A204.1 (cell line): ENCODE data around the gene CXCR3.
"Not testable (repeated sequence)": the region's sequence is repeated elsewhere in the genome, so short reads cannot be mapped to it uniquely, and the experiment has no call there.

Experiments used
- FAIRE-seq: peaks from 2 replicates; lab custom pipeline; 2012; peaks lifted over from hg19 to GRCh38; lab: Jason Lieb, UNC

CXCR3 gene

DNA sequence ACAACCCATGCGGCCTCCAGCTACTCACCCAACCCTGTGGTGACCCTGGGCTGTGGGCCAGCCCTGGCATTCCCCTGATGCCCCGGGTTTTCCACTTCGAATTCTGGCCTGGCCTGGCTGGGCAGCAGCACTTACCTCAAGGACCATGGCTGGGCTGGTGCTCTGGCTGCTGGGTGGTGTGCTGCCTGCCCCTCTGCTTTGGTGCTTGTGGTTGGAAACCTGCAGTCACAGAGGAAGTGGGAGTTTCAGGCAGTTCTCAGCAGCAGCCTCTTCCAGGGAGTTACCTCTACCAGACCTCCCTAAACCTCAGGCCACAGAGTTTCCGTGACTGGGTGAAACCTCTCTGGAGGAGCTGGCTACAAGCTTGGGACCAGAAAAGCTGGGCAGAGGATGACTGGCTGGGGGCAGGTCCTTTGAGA is at the start of gene CXCR3:
TSS of gene CXCR3 (minus strand) at position 209 of the 419 bp plus-strand sequence. CDS start at position 147, 62 bp downstream.
- no peak for FAIRE-seq

DNA sequence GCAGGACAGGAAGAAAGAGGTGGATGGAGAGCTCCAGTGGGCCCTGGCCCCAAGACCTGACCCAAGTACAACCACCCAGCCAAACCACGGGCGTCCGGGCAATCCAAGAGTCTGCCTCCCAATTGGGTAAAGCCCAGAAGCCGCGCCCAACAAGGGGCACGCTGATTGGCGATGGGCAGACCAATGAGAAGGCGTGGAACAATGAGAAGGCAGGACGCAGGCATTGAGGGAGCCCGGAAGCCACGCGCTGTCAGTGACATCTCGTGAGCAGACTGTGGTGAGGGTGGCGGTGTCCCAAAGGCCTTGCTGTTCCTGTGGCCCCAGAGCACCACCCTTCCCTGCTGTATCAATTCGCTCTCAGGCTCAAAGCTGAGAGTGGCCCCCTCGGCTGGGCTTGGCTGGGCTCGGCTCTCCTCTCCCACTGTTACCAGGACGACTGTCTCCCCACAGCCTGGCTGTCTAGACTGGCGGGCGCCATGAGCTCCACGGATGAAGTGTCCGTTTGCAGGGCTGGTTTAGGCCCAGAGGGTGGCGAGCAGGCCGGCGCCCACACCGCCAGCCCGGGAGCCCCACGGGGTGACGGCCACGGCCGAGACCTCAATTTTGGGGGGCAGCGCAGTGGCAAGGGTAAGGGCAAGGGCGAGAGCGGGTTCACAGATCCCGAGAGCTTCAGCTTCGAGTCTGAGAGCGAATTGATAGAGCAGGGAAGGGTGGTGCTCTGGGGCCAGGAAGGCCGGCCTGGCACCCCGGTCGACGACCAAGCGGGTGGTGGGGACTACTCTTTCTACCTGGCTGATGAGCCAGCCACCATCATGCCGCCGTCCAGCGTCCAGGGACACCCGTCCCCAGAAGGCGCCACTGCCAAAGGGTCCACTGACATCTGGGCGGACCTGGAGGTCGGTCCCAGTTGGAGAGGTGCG is 49.3 kb upstream of the CXCR3 start, which contains the start of gene LOC101059915:
TSS of gene LOC101059915 (plus strand) at position 219 of the 920 bp plus-strand sequence.
- FAIRE-seq: no peak

DNA sequence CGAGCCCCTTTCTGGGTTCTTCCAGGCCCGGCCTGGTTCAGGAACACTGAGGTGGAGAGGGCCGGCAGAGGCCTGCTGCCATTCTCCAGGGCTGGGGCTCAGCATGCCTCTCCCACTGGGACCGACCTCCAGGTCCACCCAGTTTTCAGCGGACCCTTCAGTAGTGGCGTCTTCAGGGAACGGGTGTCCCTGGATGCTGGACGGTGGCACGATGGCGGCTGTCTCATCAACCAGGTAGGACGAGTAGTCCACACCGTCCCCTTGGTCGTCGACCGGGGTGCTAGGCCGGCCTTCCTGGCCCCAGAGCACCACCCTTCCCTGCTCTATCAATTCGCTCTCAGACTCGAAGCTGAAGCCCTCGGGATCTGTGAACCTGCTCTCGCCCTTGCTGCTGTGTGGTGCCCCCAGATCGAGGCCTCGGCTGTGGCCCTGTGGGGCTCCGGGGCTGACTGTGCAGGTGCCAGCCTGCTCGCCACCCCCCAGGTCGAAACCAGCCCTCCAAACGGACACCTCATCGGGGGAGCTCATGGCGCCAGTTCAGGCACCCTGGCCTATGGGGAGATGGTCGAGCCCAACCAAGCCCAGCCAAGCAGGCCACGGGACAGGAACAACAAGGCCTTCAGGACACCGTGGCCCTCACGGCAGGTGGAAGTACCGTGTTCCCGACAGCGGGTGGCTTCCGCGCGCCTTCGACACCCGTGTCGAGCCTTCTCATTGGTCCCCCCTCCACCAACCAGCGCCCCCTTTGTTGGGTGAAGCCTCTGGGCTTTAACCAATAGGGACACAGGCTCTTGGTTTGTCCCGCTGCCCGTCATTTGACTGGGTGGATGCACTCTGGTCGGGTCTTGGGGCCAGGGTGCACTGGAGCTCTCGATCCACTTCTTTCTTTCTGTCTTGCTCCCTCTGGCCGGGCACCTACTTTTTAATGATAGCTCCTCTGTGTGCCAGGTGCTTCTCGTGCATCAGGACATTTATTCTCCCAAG is 48.2 kb upstream of the CXCR3 start:
- FAIRE-seq: no peak

DNA sequence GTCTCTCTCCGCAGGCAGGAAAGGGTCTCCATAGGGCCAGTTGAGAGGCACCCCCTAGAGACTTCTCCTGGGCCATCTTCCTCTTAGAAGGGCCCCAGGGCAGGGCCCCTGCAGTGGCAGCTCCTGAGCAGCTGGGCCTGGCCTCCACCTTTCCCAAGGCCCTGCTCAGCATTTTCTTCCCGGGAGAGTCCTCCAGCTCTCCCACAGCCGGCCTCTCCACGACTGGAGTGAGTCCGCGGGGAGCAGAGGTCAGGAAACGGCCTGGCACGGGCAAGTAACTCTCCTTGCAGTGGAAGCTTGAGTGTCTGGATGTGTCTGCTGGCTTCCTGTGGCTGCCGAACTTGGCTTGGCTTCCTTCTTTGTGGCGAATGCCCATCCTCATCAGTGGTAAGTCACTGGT is 47.4 kb upstream of the CXCR3 start:
- no peak for FAIRE-seq

DNA sequence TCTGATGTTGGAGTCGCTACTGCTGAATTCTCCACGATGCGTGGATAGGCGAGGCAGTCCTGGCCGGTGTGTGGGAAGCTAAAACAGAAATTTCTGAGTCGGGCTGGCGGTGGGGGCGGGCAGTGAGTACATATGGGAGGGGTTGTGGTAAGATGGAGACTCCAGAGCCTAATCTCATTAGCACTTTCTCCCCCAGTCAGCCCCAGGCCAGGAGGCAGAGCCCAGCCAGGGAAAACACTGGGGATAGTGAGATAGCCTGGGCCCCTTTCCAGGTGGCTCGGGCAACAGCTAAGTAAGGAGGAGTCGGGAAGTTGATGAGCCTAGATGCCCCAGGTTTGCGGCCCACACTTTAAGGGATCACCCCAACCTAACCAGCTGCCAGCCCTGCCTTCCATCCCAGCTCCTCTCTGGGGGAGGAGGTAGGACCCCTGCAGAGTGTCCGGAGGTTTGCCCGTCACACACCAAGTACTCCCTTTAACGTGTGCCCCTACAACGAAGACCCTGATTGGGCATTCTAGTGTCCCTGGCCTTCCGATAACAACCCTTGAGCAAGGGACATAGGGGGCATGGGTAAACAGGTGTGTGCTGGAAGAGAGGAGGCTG is 46.7 kb upstream of the CXCR3 start:
- FAIRE-seq: no peak

DNA sequence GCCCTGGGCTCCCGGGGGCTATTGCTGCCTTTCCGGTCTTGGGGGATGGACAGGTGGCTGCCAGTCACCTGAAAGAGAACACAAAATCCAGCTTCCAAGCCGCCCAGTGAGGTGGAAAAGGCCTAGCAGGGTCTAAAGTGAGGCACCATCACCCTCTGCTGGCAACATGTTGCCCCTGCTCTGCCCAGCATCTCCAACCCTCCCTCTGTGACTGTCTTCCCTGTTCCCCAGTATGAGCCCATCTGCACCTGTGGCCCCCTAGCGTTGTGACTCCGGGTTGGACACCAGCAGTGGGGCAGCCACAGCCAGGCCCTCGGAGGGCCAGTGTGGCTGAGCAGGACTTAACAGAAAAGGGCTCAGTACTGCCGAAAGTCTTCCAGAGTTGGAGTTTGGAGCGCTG is 45.9 kb upstream of the CXCR3 start:
- not testable (repeated sequence) for FAIRE-seq

DNA sequence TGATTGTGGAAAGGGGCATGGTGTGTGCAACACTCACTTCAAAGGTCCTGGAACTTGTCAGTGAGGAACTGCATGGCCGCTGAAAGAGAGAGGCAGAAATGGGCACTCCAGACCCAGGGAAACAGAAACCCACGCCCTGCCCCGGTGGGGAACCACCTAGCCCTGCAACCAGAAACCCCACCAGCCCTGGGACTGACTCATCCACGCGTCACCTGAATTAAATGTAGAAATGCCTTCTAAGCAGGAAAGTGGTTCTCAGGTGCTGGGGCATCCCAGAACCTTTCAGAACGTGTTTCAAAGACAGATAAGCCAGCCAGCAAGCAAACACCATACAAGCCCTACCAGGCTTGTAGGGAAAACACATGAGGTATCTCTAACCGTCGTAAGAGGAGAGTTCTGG is 44.9 kb upstream of the CXCR3 start:
- FAIRE-seq: not testable (repeated sequence)

DNA sequence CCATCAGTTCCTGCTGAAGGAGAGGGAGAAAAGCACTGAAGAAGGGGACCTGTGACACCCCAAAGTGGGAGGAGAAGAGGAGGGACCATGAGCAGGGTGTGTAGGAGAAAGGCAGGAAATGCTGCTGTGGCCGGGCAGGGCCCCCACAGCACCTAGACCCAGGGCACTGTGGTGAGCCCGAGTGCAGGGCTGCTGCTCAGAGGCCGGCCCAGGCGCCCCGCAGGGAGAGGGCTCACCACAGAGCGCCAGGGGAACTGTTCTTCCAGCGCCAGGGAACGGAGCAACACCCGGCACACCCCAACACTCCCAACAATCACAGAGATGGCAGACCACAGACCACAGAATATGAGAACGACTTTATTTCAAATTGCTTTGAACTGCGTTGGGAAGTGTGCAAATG is 44.3 kb upstream of the CXCR3 start:
- not testable (repeated sequence) for FAIRE-seq

DNA sequence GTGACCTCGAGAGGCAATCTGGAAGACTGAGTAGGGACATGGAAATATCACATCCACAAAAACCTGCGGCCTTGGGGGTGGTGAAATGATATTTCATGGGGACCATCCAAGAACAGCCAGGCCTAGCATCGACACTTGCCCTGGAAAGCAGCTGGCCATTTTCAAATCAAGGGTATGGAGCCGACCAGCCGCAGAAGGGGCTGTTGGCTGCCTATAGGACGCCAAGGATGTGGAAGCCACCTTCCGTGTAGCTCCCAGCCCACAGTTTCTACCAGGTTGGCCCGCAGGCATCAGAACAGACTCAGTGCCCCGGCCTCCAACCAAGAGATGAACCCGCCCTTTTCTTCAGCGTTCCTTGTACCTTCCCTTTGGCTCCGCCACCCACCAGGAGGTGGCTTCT is 43.6 kb upstream of the CXCR3 start:
- FAIRE-seq: no peak

DNA sequence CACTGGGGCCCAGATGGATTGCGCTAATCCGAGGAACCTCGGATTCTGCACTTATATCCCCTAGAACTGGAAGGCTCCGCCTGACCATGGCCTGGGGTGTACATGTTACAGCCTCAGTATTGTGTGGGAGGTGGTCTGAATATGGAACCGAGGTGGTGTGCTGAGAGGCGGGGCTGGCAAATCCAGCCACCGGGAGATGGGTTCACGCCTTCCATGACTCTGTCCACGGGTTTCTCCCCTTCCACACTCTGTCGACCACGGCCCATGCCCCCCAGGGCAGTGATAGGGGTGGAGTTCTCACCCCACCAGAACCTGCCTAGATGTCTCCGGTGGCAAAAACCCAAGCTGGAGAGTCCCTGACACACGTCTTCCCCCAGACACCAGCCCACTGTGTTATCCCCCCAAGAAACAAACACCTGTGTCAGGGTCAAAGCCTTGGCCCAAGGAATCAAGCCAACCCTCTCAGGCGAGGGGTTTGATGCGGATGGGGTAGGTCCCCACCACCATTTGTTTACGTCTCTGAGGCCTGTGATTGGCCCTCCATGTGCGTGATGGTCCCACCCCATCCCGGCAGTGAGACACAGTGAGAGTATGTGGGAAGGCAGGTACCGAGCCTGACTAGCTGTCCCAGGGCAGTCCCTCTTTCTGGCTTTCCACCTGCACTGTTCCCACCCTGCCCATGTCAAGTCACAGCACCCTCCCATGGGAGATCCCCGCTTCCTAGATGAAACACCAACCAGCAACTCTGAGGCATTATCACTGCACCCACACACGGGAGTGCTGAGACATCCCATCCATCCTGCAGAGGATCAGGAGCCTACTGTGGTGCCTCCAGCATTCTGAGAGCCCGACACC is 42.5 kb upstream of the CXCR3 start:
- FAIRE-seq: no peak

DNA sequence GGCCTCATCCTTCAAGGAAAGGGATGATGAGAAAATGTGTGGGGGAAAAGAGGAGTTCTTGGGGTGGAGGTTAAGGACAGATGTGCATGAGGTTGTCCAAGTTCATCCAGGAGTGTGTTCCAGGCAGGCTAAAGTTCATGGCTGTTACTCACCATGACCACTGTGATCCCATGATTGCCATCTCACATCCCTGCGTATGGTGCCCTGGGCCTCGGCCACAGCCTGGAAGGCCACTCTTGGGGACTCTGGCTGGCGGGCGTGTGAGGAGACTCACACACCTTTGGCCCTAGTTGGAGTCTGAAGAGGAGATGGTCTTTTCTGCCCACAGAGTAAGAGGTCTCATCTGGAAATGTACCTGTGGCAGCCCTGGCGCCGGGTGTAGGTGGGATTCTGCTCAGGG is 41.6 kb upstream of the CXCR3 start:
- FAIRE-seq: no peak

DNA sequence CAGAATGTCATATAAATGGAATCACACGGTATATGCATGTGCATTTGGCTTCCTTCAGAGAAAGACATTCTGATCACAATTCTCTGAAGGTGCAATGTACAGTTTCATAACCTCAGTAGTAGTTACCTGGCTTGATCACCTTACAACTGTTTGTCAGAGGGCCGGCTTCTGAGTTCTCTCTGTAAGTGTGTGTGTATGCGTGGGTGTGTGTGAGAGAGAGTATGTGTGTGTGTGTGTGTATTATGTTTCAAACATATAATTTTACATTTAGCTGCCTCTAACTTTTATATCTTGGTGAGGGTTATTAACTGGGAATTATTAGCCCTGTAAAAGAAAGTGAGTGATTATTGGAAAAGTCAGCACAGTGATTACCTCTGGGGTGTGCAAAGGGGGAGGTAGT is 41.0 kb upstream of the CXCR3 start:
- no peak for FAIRE-seq

DNA sequence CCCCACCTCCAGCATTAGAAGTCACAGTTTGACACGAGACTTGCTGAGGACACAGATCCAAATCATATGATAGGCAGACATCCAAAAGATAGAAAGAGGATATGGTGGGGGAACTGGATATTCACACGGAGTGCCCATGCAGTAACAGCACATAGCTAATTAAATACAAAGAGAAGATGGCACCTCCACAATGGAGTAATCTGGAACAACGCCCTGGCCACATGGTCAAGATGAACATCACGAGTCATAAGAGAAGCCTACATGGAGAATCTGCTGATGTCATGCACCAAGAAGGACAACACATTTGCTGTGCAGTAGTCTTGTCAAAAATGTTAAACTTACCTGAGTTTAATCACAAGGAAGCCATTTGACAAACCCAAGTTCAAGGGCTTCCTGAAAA is 39.0 kb upstream of the CXCR3 start:
- FAIRE-seq: no peak

DNA sequence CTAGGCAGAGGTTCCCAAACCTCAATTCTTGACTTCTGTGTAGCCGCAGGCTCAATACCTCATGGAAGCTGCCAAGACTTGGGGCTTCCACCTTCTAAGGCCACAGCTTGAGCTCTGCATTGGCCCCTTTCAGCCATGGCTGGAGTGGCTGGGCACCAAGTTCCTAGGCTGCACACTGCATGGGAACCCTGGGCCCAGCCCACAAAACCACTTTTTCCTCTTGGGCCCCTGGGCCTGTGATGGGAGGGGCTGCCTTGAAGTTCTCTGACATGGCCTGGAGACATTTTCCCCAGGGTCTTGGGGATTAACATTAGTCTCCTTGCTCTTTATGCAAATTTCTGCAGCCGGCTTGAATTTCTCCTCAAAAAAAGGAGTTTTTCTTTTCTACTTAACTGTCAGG is 35.0 kb upstream of the CXCR3 start:
- no peak for FAIRE-seq

DNA sequence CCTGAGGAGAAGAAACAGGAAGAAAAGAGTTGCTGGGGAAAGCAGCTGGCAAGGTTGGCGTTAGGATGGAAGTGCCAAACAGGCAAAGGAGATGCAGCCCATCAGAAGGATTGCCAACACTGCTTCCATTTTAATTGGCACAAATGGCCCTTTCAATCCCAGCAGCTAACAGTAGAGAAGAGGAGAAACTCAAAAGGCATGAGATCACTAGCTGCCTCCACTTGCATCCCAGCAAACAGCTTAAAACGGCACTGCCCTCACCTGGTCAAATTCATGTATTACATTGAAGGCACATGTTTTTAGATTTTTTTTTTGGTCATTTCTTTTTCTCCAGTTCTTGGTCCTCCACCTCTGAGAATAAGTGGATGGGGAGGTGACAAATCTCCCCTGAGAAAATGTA is 34.1 kb upstream of the CXCR3 start:
- peak; percentile 91 for FAIRE-seq

DNA sequence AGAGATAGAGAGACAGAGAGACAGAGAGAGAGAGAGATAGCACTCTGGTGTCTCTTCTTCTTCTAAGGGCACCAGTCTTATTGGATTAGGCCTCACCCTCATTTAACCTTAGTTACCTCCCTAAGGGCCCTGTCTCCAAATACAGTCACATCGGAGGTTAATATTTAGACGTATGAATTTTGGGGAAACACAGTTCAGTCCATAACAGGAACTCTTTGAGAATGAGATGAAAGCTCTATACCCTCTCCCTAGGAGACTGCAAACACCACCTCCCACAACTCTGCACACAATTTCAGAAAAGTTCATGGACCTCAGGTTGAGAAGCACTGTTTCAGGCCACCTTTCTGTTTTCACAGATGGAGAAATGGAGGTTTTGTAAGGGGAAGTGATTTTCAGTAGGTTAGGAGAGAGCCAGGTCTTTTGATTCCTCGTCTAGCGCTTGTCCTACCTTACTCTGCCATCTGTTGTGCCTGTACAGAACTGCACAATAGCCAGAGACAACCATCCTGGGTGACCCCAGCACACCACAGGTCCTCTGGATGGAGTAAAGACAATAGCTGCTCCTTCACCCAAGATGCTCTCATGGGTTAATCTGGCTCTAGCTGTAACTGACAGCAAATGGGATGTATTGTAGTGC is 32.1 kb upstream of the CXCR3 start:
- no peak for FAIRE-seq

DNA sequence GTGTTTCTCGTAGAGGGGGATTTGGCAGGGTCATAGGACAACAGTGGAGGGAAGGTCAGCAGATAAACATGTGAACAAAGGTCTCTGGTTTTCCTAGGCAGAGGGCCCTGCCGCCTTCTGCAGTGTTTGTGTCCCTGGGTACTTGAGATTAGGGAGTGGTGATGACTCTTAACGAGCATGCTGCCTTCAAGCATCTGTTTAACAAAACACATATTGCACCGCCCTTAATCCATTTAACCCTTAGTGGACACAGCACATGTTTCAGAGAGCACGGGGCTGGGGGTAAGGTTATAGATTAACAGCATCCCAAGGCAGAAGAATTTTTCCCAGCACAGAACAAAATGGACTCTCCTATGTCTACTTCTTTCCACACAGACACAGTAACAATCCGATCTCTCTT is 26.1 kb upstream of the CXCR3 start:
- FAIRE-seq: not testable (repeated sequence)

DNA sequence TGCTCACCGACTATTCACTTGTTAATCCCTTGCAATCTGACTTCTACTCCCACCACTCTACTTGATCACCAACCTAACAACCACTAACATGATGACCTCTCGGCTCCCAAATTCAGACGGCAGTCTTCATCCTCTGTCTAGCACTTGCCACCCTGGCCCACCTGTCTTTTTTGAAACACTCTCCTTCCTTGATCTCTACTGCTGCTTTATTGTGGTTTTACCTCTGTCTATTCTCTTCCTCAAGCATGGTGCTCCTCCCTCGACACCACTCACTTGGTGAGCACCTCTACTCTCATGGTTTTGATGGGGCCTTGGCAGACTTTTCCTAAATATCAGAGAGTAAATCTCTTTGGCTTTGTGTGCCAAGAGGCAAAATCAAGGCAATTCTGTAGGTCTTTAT is 21.7 kb upstream of the CXCR3 start:
- no peak for FAIRE-seq

DNA sequence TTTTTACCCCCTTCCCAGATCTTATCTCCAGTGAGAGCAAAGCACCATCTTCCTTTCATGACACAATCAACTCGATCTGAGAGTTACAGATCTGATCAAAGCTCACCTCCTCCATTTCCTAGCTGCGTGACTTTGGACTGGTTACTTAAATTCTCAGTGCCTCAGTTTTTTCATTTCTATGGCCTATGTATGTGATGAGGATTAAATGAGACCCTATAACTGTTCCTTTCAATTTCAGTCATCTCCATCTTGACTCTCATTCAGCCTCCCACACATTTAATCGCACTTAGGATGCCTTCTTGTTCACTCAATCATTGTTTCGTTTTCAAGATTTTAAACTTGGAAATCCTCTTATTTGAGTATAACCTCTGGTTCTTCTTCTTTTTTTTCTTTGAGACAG is 20.1 kb upstream of the CXCR3 start:
- FAIRE-seq: no peak

DNA sequence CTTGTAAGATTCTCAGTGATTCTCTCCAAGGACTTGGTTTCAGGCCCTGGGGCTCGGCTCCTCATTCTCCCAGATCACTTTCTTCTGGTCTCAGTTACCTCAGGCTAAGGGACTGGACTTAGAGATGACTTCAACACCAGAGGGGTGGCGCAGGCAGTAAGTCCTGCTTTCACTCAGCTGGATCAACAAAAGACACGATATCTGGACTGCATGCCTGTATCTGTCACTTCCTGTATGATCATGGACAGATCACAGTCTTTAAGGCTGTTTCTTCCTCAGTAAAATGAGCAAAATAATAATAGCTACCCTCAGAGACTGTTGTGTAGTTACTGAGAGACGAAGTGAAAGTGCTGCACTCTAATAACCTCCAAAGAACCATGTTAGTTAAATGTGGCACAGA is 19.5 kb upstream of the CXCR3 start:
- no peak for FAIRE-seq

DNA sequence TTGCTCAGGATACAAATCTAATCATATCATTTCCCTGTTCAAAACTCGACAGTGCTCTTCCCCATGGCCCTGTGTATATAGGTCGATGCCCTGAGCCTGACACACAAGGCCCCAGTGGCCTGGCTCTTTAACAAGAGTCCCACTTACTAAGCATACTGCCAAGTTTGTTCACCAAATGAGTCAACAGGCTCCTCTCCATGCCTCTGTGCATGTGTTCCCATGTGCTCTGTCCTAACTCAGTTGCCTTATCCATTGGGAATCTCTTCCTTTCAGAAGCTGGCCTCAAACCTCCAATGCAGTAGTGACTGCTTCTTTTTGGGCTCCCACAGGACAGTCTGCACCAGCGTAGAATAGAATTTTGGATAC is 18.9 kb upstream of the CXCR3 start:
- FAIRE-seq: no peak
